Measurements from ENCODE around the gene RARG.
A peak's percentile ranks its signal among the peaks of the same experiment; 100 is the strongest.

The RARG gene

DNA sequence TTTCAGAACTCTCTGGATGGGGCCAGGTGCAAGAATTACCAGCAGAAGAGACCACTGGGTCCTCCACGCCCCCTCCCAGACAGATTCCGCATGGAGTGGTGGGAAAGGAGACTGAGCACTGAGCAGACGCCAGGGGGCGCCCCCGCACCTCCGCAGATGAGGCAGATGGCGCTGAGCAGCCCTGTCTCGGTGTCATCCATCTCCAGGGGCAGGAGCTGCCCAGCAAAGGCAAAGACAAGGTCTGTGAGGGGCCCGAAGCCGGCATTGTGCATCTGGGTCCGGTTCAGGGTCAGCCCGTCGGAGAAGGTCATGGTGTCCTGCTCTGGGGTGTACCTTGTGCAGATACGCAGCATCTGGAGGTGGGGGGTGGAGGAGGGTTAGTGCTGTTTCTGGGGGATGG lies 18.7 kb downstream of the RARG start (continued):
- TF ChIP-seq ZBTB20 (tag by site-specific recombination; IDR thresholded peaks at IDR 0.05) (peak; percentile 89), ZNF830 (tag by site-specific recombination; IDR thresholded peaks at IDR 0.05; ENCODE audit: low read depth) (no peak), ZNF654 (tag by site-specific recombination; IDR thresholded peaks at IDR 0.05; ENCODE audit: low read depth) (peak; percentile 86), ZNF350 (tag by site-specific recombination; IDR thresholded peaks at IDR 0.05) (no peak), YY1 (tag by site-specific recombination; IDR thresholded peaks at IDR 0.05) (0 out of 2 replicates have a peak, but pooled peaks have one; percentile 24), ZNF660 (tag by site-specific recombination; IDR thresholded peaks at IDR 0.05) (no peak; the same call in 1 of the 2 replicates), ZNF529 (tag by site-specific recombination; IDR thresholded peaks at IDR 0.05; ENCODE audit: insufficient replicate concordance) (no peak), ZNF324 (tag by site-specific recombination; IDR thresholded peaks at IDR 0.05) (peak; percentile 41; the same call in 1 of the 2 replicates), ZNF473 (tag by site-specific recombination; IDR thresholded peaks at IDR 0.05) (no peak), ZNF843 (tag by site-specific recombination; IDR thresholded peaks at IDR 0.05) (no peak), ZXDB (tag by site-specific recombination; IDR thresholded peaks at IDR 0.05) (peak; percentile 77), EGR2 (tag by site-specific recombination; IDR thresholded peaks at IDR 0.05; ENCODE audit: low read depth) (no peak)

DNA sequence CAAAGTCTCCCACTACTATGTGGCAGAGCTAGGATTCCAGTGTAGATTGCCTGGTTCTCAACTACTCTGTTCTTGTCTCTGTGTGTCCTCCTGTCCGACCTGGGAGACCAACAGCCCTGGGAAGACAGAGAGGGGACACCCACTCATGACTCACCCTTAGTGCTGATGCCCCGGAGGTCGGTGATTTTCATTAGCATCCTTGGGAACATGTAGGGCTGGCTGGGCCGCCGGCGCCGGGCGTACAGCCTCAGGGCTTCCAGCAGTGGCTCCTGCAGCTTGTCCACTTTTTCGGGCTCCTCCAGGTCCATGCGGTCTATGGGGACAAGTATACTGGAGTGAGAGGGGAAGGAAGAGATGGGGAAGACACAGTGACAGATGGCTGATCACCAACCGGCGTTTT lies 19.1 kb downstream of the RARG start:
- Histone ChIP-seq H3K36me3 (ENCODE audit: control insufficient read depth in 2 of 2, insufficient read depth in 1 of 2, low read length in 2 of 2) (peaks cover 0 to 39% of the 10 kb centered on the region in 2 experiments; a peak in 1 of 3 replicates), H3K9me3 (ENCODE audit: control insufficient read depth, insufficient read depth, low read depth, low read length) (no peaks in the 10 kb centered on the region), H3K4me1 (ENCODE audit: control insufficient read depth, insufficient read depth, low read length) (no peaks in the 10 kb centered on the region), H3K27ac (ENCODE audit: extremely low read depth, low read depth, low read length) (no peak overlapping the region), H3K4me3 (ENCODE audit: low read depth, low read length) (no peak overlapping the region)
- TF ChIP-seq ZNF701 (tag by site-specific recombination; IDR thresholded peaks at IDR 0.05) (no peak), SALL2 (tag by site-specific recombination; IDR thresholded peaks at IDR 0.05; ENCODE audit: borderline replicate concordance) (no peak), ZNF555 (tag by site-specific recombination; conservative IDR thresholded peaks at IDR 0.05) (no peak), ZNF2 (tag by site-specific recombination; IDR thresholded peaks at IDR 0.05) (no peak), ZSCAN16 (tag by site-specific recombination; IDR thresholded peaks at IDR 0.05) (no peak), ZNF214 (tag by site-specific recombination; IDR thresholded peaks at IDR 0.05; ENCODE audit: borderline replicate concordance) (no peak), ZNF626 (tag by site-specific recombination; IDR thresholded peaks at IDR 0.05) (no peak), RBAK (tag by site-specific recombination; IDR thresholded peaks at IDR 0.05) (no peak), ZNF76 (tag by site-specific recombination; IDR thresholded peaks at IDR 0.05; ENCODE audit: borderline replicate concordance, low read depth) (no peak), ZFP37 (tag by site-specific recombination; IDR thresholded peaks at IDR 0.05) (no peak), ZXDB (tag by site-specific recombination; IDR thresholded peaks at IDR 0.05) (no peak), ZNF776 (tag by site-specific recombination; IDR thresholded peaks at IDR 0.05; ENCODE audit: borderline replicate concordance) (no peak)
- TF ChIP-seq, protein P1, sequence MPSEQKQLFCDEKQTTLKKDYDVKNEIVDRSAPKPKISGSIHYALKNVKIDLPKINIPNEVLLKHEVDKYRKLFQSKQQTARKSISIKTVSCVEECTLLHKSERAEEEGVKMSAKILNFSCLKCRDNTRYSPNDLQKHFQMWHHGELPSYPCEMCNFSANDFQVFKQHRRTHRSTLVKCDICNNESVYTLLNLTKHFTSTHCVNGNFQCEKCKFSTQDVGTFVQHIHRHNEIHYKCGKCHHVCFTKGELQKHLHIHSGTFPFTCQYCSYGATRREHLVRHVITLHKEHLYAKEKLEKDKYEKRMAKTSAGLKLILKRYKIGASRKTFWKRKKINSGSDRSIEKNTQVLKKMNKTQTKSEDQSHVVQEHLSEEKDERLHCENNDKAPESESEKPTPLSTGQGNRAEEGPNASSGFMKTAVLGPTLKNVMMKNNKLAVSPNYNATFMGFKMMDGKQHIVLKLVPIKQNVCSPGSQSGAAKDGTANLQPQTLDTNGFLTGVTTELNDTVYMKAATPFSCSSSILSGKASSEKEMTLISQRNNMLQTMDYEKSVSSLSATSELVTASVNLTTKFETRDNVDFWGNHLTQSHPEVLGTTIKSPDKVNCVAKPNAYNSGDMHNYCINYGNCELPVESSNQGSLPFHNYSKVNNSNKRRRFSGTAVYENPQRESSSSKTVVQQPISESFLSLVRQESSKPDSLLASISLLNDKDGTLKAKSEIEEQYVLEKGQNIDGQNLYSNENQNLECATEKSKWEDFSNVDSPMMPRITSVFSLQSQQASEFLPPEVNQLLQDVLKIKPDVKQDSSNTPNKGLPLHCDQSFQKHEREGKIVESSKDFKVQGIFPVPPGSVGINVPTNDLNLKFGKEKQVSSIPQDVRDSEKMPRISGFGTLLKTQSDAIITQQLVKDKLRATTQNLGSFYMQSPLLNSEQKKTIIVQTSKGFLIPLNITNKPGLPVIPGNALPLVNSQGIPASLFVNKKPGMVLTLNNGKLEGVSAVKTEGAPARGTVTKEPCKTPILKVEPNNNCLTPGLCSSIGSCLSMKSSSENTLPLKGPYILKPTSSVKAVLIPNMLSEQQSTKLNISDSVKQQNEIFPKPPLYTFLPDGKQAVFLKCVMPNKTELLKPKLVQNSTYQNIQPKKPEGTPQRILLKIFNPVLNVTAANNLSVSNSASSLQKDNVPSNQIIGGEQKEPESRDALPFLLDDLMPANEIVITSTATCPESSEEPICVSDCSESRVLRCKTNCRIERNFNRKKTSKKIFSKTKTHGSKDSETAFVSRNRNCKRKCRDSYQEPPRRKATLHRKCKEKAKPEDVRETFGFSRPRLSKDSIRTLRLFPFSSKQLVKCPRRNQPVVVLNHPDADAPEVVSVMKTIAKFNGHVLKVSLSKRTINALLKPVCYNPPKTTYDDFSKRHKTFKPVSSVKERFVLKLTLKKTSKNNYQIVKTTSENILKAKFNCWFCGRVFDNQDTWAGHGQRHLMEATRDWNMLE (tag by site-specific recombination; conservative IDR thresholded peaks at IDR 0.05; ENCODE audit: low read depth), result no peak
- TF ChIP-seq, protein P2, sequence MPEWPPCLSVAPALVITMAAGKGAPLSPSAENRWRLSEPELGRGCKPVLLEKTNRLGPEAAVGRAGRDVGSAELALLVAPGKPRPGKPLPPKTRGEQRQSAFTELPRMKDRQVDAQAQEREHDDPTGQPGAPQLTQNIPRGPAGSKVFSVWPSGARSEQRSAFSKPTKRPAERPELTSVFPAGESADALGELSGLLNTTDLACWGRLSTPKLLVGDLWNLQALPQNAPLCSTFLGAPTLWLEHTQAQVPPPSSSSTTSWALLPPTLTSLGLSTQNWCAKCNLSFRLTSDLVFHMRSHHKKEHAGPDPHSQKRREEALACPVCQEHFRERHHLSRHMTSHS (tag by site-specific recombination; IDR thresholded peaks at IDR 0.05), result no peak
- TF ChIP-seq, protein P3, sequence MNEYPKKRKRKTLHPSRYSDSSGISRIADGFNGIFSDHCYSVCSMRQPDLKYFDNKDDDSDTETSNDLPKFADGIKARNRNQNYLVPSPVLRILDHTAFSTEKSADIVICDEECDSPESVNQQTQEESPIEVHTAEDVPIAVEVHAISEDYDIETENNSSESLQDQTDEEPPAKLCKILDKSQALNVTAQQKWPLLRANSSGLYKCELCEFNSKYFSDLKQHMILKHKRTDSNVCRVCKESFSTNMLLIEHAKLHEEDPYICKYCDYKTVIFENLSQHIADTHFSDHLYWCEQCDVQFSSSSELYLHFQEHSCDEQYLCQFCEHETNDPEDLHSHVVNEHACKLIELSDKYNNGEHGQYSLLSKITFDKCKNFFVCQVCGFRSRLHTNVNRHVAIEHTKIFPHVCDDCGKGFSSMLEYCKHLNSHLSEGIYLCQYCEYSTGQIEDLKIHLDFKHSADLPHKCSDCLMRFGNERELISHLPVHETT (tag by site-specific recombination; IDR thresholded peaks at IDR 0.05), result no peak
- TF ChIP-seq, protein P4, sequence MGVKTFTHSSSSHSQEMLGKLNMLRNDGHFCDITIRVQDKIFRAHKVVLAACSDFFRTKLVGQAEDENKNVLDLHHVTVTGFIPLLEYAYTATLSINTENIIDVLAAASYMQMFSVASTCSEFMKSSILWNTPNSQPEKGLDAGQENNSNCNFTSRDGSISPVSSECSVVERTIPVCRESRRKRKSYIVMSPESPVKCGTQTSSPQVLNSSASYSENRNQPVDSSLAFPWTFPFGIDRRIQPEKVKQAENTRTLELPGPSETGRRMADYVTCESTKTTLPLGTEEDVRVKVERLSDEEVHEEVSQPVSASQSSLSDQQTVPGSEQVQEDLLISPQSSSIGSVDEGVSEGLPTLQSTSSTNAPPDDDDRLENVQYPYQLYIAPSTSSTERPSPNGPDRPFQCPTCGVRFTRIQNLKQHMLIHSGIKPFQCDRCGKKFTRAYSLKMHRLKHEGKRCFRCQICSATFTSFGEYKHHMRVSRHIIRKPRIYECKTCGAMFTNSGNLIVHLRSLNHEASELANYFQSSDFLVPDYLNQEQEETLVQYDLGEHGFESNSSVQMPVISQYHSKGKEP (tag by site-specific recombination; IDR thresholded peaks at IDR 0.05), result no peak
- ChIA-PET POLR2A (interaction anchor here (0.6 to 2.3 kb wide), 5 partner anchors 54 to 147 kb away, joined by 3 to 11 read pairs (median 10); partner anchors contain the start of genes AAAS and ESPL1), CTCF (interaction anchor here (0.7 to 11.6 kb wide), 24 partner anchors 9 to 147 kb away, joined by 3 to 144 read pairs (median 10); partner anchors contain the start of genes AAAS, ESPL1 and PFDN5)

All from HEK293 (cell line).